NT2/D1 (cell line): ENCODE measurements around the gene SORCS3.

ENCODE experiments used
- DNase-seq: peaks from one replicate; pipeline ENCODE4 v3.0.0-alpha.2; 2011; ENCODE audit warnings: low read depth, low spot score
- H3K27me3 ChIP-seq: 2 replicates; pipeline ENCODE4 v1.6.0; 2011; ENCODE audit warnings: mild to moderate bottlenecking; ENCODE audit not compliant: insufficient read length, insufficient read depth
- H3K36me3 ChIP-seq: 2 replicates; pipeline ENCODE4 v1.6.1; 2011; ENCODE audit warnings: mild to moderate bottlenecking, low read length, mixed read lengths; ENCODE audit not compliant: insufficient read depth, insufficient read length
- H3K4me1 ChIP-seq: 2 replicates; pipeline ENCODE4 v1.5.1; 2011; ENCODE audit not compliant: insufficient read depth, insufficient read length
- H3K4me3 ChIP-seq: 2 replicates; pipeline ENCODE4 v1.5.1; 2011; ENCODE audit warnings: low read depth; ENCODE audit not compliant: insufficient read length
- H3K9ac ChIP-seq: 2 replicates; pipeline ENCODE4 v1.6.0; 2011; ENCODE audit warnings: low read depth; ENCODE audit not compliant: insufficient read length
- H3K9me3 ChIP-seq: 2 replicates; pipeline ENCODE4 v1.5.1; 2011; ENCODE audit warnings: mild to moderate bottlenecking, low read length; ENCODE audit not compliant: insufficient read depth
- SUZ12 ChIP-seq: IDR thresholded peaks from 2 replicates; pipeline ENCODE4 v1.6.1; 2011; ENCODE audit not compliant: insufficient read length, insufficient read depth; ENCODE audit errors: extremely low read depth
- YY1 ChIP-seq: IDR thresholded peaks from 2 replicates; pipeline ENCODE4 v1.6.1; 2011; ENCODE audit not compliant: insufficient read length, insufficient read depth
- ZNF274 ChIP-seq: IDR thresholded peaks from 2 replicates; pipeline ENCODE4 v1.6.1; 2011; ENCODE audit warnings: mild to moderate bottlenecking, low read depth, low read length

Gene SORCS3

GRCh38 chr10:104734433-104734832 is 93.3 kb downstream of the SORCS3 start:
- H3K27me3 ChIP-seq = no peaks in the 10 kb centered on the region
- no peaks in the 10 kb centered on the region for H3K9me3 ChIP-seq
- DNase-seq = no peak
- H3K4me3 ChIP-seq = no peak overlapping the region
- no peak overlapping the region for H3K9ac ChIP-seq
- no peaks in the 10 kb centered on the region for H3K36me3 ChIP-seq
- TF ChIP-seq YY1 (no peak), ZNF274 (no peak), SUZ12 (no peak)
- H3K4me1 ChIP-seq = no peaks in the 10 kb centered on the region

- Histone ChIP-seq H3K4me1 (no peaks in the 10 kb centered on the region), H3K36me3 (no peaks in the 10 kb centered on the region), H3K4me3 (no peak overlapping the region), H3K9ac (no peak overlapping the region), H3K27me3 (no peaks in the 10 kb centered on the region), H3K9me3 (no peaks in the 10 kb centered on the region)
- no peak for DNase-seq
- no peak for TF ChIP-seq YY1
- no peak for TF ChIP-seq ZNF274
- TF ChIP-seq SUZ12 = no peak
Observed at GRCh38 chr10:104735036-104735756, 94.1 kb downstream of the SORCS3 start.

GRCh38 chr10:104735757-104736391 is 94.8 kb downstream of the SORCS3 start:
- no peaks in the 10 kb centered on the region for H3K4me1 ChIP-seq
- DNase-seq = no peak
- no peaks in the 10 kb centered on the region for H3K27me3 ChIP-seq
- H3K9ac ChIP-seq = no peak overlapping the region
- no peaks in the 10 kb centered on the region for H3K36me3 ChIP-seq
- no peaks in the 10 kb centered on the region for H3K9me3 ChIP-seq
- H3K4me3 ChIP-seq = no peak overlapping the region
- TF ChIP-seq SUZ12 (no peak), YY1 (no peak)

GRCh38 chr10:104741127-104741526 is 100.0 kb downstream of the SORCS3 start:
- H3K27me3 ChIP-seq = no peaks in the 10 kb centered on the region
- H3K9ac ChIP-seq = no peak overlapping the region
- no peak overlapping the region for H3K4me3 ChIP-seq
- DNase-seq = no peak
- TF ChIP-seq YY1 = no peak
- no peak for TF ChIP-seq ZNF274
- TF ChIP-seq SUZ12 = no peak
- no peaks in the 10 kb centered on the region for H3K4me1 ChIP-seq
- H3K36me3 ChIP-seq = no peaks in the 10 kb centered on the region
- no peaks in the 10 kb centered on the region for H3K9me3 ChIP-seq

- no peaks in the 10 kb centered on the region for H3K4me1 ChIP-seq
- DNase-seq = no peak
- H3K36me3 ChIP-seq = no peaks in the 10 kb centered on the region
- H3K27me3 ChIP-seq = no peaks in the 10 kb centered on the region
- no peak overlapping the region for H3K9ac ChIP-seq
- TF ChIP-seq ZNF274 = no peak
- no peak for TF ChIP-seq SUZ12
- TF ChIP-seq YY1 = no peak
- no peak overlapping the region for H3K4me3 ChIP-seq
- H3K9me3 ChIP-seq = no peaks in the 10 kb centered on the region
Observed at GRCh38 chr10:104744052-104744451, 103.0 kb downstream of the SORCS3 start.

GRCh38 chr10:104750291-104750690 is 109.2 kb downstream of the SORCS3 start:
- no peaks in the 10 kb centered on the region for H3K4me1 ChIP-seq
- no peaks in the 10 kb centered on the region for H3K27me3 ChIP-seq
- TF ChIP-seq SUZ12 (no peak), YY1 (no peak), ZNF274 (no peak)
- no peaks in the 10 kb centered on the region for H3K36me3 ChIP-seq
- H3K9ac ChIP-seq = no peak overlapping the region
- no peaks in the 10 kb centered on the region for H3K9me3 ChIP-seq
- H3K4me3 ChIP-seq = no peak overlapping the region
- no peak for DNase-seq

GRCh38 chr10:104762793-104763192 is 121.7 kb downstream of the SORCS3 start:
- no peak for DNase-seq
- Histone ChIP-seq H3K9ac (no peak overlapping the region), H3K36me3 (no peaks in the 10 kb centered on the region), H3K9me3 (no peaks in the 10 kb centered on the region), H3K4me1 (no peaks in the 10 kb centered on the region), H3K27me3 (no peaks in the 10 kb centered on the region), H3K4me3 (no peak overlapping the region)
- TF ChIP-seq ZNF274 (no peak), SUZ12 (no peak), YY1 (no peak)
